Progenitor cell of endocrine pancreas (in vitro differentiated cells): ENCODE results near the gene LRRC32. TPM values are rescaled to one million over a fixed set of nuclear protein-coding genes. Genes with fewer than 3 reads are reported as not detected.

Experiments
- DNase-seq: peaks from one replicate; pipeline ENCODE4 v3.0.0; 2021; ENCODE audit warnings: low spot score; ENCODE audit not compliant: unreplicated experiment
- H3K27ac Mint-ChIP-seq: 2 replicates; pipeline ENCODE4 v1.8.0; 2021; ENCODE audit warnings: mild to moderate bottlenecking, moderate library complexity, mixed read lengths
- H3K27me3 Mint-ChIP-seq: 2 replicates; pipeline ENCODE4 v1.8.0; 2021; ENCODE audit warnings: mixed read lengths
- H3K36me3 Mint-ChIP-seq: 2 replicates; pipeline ENCODE4 v1.8.0; 2022; ENCODE audit warnings: mixed read lengths; ENCODE audit not compliant: insufficient read depth
- H3K4me1 Mint-ChIP-seq: 2 replicates; pipeline ENCODE4 v1.8.0; 2021; ENCODE audit warnings: low read depth, mixed read lengths
- H3K4me3 Mint-ChIP-seq: 2 replicates; pipeline ENCODE4 v1.8.0; 2021; ENCODE audit warnings: low read depth, mild to moderate bottlenecking, moderate library complexity, mixed read lengths
- H3K9me3 Mint-ChIP-seq: 2 replicates; pipeline ENCODE4 v1.8.0; 2021; ENCODE audit warnings: low read depth, mixed read lengths
- total RNA-seq: library from RNA; stranded (reverse); gene quantifications from 2 replicates; pipeline ENCODE4 v1.2.1, GENCODE V29; 2021
- TF ChIP-seq, protein P1 (sequence below): fragments of 200-600 bp; sonication (generic); IDR thresholded peaks from one replicate; pipeline ENCODE4 v1.5.0; 2021; ENCODE audit warnings: antibody characterized with exemption, mild to moderate bottlenecking; ENCODE audit not compliant: unreplicated experiment

The LRRC32 gene
- total RNA-seq, 1 donor from 2014 or later: 0.14 TPM

DNA sequence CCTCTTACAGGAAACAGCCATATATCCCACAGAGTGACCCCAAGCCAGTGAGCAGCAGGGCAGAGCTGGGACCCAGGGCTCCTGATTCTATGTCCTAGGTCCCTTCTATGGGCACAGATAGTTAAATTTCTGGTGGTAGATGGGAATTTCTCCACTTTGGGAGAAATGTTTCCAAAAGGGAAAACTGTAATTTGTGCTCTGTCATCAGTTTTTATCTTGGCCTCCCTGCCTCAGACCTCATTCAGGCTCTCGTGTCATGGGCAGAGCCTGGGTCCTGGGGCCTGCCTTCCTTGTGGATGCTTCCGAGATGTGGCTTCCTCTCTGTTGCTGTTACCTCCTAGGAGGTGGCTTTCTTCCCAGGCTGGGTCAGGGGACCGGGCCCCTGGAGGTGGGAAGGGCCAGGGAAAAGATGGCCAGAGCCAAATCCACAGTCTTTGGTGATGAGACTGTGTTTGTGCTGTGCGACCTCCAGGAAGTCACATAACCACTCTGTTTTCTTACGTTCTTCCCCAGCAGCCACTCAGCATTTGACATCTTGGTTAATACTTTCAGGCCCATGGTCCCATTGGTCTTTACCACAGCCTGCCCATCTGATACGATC, 8.6 kb downstream of the LRRC32 start:
- Mint-ChIP-seq H3K4me1 (no peaks in the 10 kb centered on the region), H3K27me3 (peaks cover 22% of the 10 kb centered on the region), H3K27ac (no peak overlapping the region), H3K36me3 (no peaks in the 10 kb centered on the region), H3K4me3 (no peak overlapping the region), H3K9me3 (no peaks in the 10 kb centered on the region)
- TF ChIP-seq, protein P1, sequence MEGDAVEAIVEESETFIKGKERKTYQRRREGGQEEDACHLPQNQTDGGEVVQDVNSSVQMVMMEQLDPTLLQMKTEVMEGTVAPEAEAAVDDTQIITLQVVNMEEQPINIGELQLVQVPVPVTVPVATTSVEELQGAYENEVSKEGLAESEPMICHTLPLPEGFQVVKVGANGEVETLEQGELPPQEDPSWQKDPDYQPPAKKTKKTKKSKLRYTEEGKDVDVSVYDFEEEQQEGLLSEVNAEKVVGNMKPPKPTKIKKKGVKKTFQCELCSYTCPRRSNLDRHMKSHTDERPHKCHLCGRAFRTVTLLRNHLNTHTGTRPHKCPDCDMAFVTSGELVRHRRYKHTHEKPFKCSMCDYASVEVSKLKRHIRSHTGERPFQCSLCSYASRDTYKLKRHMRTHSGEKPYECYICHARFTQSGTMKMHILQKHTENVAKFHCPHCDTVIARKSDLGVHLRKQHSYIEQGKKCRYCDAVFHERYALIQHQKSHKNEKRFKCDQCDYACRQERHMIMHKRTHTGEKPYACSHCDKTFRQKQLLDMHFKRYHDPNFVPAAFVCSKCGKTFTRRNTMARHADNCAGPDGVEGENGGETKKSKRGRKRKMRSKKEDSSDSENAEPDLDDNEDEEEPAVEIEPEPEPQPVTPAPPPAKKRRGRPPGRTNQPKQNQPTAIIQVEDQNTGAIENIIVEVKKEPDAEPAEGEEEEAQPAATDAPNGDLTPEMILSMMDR: no peak
- DNase-seq: no peak

DNA sequence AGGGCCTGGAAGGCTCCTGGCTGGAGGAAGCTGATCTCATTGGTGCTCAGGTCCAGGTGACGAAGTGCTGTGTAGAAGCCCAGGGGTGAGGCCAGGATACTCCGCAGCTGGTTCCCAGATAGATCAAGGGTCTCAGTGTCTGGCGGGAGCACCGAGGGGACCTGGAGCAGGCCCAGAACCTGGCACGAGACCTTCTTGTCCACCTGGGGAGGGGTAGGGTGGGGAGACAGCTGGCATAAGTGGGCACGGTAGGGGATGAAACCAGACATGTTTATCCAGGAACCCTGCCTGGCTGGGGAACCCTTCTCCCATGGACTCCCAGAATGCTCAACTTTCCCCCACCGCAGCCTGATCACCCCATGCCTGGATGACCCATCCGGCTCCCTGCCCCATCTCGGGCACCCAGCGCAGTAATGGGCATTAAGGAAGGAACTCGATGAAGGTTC, 9.2 kb downstream of the LRRC32 start:
- DNase-seq: no peak
- Mint-ChIP-seq H3K27me3 (peaks cover 16% of the 10 kb centered on the region), H3K27ac (no peak overlapping the region), H3K4me3 (no peak overlapping the region), H3K4me1 (no peaks in the 10 kb centered on the region), H3K36me3 (no peaks in the 10 kb centered on the region), H3K9me3 (no peaks in the 10 kb centered on the region)
- TF ChIP-seq, protein P1: no peak

DNA sequence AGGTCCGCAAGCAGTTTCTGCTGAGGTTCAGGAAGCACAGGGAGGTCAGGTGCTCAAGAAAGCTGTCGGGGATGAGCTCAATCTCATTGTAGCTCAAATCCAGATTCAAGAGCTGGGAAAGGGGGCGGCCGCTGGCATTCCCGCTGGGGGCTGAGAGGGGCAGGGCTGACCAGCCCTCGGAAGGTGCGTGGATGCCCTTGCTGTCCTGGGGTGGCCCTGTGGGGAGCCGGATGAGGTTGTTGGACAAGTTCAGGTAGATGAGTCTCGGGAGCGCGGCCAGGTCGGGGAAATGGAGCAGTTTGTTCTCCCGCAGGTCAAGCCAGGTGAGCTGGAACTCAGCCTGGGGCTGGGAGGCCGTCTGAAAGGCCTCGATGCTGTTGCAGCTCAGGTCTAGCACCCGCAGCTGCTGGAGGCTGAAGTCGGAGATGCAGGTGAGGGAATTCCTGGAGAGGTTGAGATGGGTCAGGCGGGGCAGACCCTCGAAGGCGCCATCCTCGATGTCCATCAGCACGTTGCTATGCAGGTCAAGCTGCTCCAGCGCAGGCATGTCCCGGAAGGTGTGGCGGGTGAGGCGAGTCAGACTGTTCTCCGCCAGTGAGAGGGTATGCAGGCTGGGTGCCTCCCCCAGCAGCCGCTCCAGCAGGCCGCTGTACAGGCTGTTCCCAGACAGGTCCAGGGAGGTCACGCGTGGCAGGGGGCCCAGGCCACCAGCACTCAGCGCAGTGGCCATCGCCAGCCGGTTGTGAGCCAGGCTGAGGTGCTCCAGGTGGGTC, 9.8 kb downstream of the LRRC32 start:
- Mint-ChIP-seq H3K27me3 (peaks cover 13% of the 10 kb centered on the region), H3K9me3 (no peaks in the 10 kb centered on the region), H3K4me1 (no peaks in the 10 kb centered on the region), H3K36me3 (no peaks in the 10 kb centered on the region), H3K4me3 (no peak overlapping the region), H3K27ac (no peak overlapping the region)
- no peak for DNase-seq
- TF ChIP-seq, protein P1: no peak

DNA sequence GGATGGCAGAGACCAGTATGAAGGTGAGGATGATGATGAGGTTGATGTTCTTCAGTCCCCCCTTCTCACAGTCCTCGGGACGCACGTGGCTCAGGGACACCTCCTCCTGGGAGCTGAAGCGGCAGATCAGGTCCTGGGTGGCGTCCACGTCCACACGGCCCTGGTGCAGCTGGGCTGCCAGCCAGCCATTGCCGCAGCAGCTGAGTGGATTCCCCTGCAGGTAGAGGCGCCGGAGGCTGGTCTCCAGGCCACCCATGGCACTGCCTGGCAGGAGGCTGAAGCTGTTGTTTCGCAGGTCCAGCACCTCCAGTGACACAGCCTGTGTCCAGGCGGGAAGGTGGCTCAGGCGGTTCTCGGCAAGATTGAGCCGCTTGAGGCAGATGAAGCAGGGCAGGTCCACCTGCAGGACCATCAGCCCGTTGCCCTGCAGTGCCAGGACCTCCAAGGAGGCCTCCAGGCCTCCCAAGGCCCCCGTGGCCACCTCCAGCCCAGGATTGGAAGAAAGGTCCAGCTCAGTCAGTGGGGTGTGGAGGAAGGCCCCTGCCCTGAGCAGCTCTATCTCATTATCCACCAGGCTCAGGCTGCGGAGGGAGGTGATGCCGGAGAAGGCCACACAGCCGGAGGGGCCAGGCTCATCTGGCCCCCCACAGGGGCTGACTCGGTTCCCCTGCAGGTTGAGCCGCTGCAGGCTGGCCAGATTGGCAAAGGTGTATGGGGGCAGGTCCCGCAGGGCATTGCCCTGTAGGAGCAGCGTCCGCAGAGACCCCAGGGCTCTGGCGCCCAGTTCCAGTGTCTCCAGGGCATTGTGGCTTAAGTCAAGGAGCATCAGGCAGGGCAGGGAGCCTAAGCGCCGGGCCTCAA, 10.6 kb downstream of the LRRC32 start:
- Mint-ChIP-seq H3K27ac (no peak overlapping the region), H3K4me1 (no peaks in the 10 kb centered on the region), H3K9me3 (no peaks in the 10 kb centered on the region), H3K36me3 (no peaks in the 10 kb centered on the region), H3K4me3 (no peak overlapping the region), H3K27me3 (peaks cover 8% of the 10 kb centered on the region)
- TF ChIP-seq, protein P1: no peak
- no peak for DNase-seq
